Stomach (tissue), 9 donors: ENCODE measurements around the gene RIMS4. TPM values are rescaled to one million over a fixed set of nuclear protein-coding genes. Genes with fewer than 3 reads are reported as not detected.

Source experiments
- DNase-seq, 2 donors: peaks; one replicate each; pipeline versions ENCODE4 v3.0.0 to v3.0.0-alpha.2; 2013 to 2019
- H3K27ac ChIP-seq, 5 donors: fragments of 200-600 bp in 4 of 5; sonication (generic) in 4 of 5; one replicate each; pipeline ENCODE4 v1.5.1; 2013 to 2019; ENCODE audit warnings: mild to moderate bottlenecking in 1 of 5, moderate library complexity in 1 of 5
- H3K27me3 ChIP-seq, 3 donors: fragments of 200-600 bp; sonication (generic); one replicate each; pipeline ENCODE4 v1.5.1; 2017 to 2019; ENCODE audit warnings: mixed run types in 1 of 3
- H3K36me3 ChIP-seq, 4 donors: fragments of 200-600 bp; sonication (generic); 1 replicate in 3 of 4; 2 replicates in 1 of 4; pipeline ENCODE4 v1.5.1; 2016 to 2019
- H3K4me1 ChIP-seq, 4 donors: fragments of 200-600 bp; sonication (generic); one replicate each; pipeline ENCODE4 v1.5.1; 2016 to 2019
- H3K4me3 ChIP-seq, 4 donors: fragments of 200-600 bp; sonication (generic) in 3 of 4; one replicate each; pipeline ENCODE4 v1.5.1; 2016 to 2019; ENCODE audit warnings: mild to moderate bottlenecking in 1 of 4
- H3K9me3 ChIP-seq, 4 donors: fragments of 200-600 bp; sonication (generic); one replicate each; pipeline ENCODE4 v1.5.1; 2016 to 2019
- CTCF ChIP-seq, 7 experiments: fragments of 450-650 bp in 4 of 7; fragments of 200-600 bp in 3 of 7; sonication (generic) in 3 of 7; IDR thresholded peaks; one replicate each; pipeline ENCODE4 v1.5.1; 2016 to 2019; ENCODE audit warnings: antibody characterized with exemption in 7 of 7, control low read depth in 2 of 7, mild to moderate bottlenecking in 1 of 7
- EP300 ChIP-seq: sonication (generic); formaldehyde crosslinking; IDR thresholded peaks from one replicate; pipeline ENCODE4 v1.6.1; 2017; ENCODE audit warnings: antibody characterized with exemption
- POLR2A ChIP-seq, 4 donors: fragments of 450-650 bp; IDR thresholded peaks; one replicate each; pipeline ENCODE4 v1.6.1; 2016; ENCODE audit warnings: antibody characterized with exemption in 4 of 4, control low read depth in 2 of 4, mild to moderate bottlenecking in 1 of 4, moderate library complexity in 1 of 4
- POLR2AphosphoS5 ChIP-seq, 3 donors: sonication (generic); formaldehyde crosslinking; IDR thresholded peaks; one replicate each; pipeline ENCODE4 v1.6.1; 2016; ENCODE audit warnings: antibody characterized with exemption in 3 of 3
- WGBS, 5 donors: extraction: QIAGEN DNeasy Blood & Tissue Kit in 3 of 5; methylation state at CpG; one replicate each; pipeline versions ENCODE4 v1.1.5 to v1.1.7; 2013 to 2018; 5-methylcytosine and 5-hydroxymethylcytosine counted together
- intact Hi-C: fragments of 100-400 bp; cut with DNase I; formaldehyde crosslinking; loops from one replicate; pipeline ENCODE4 v1.15.1; 2023; ENCODE audit warnings: low total_unique reads
- polyA plus RNA-seq, 3 donors: library from polyadenylated mRNA; stranded (reverse); fragments of 200-250 nt; gene quantifications; one replicate each; pipeline ENCODE4 v1.2.3, GENCODE V29; 2013
- total RNA-seq, 5 donors: library from RNA; depleted of rRNA; stranded (reverse); fragments of >200 nt; gene quantifications; one replicate each; pipeline versions ENCODE4 v1.1.0 to v1.2.3, GENCODE V29; 2014 to 2016
- donor health status: healthy with polysubstance abuse.
- donor health status: Bipolar disorder and iron deficiency.
- donor health status: healthy.

RIMS4 gene
- total and polyA plus RNA-seq, 8 donors: 0.55 to 2.2 (median 1.5) TPM; not detected in 2

GRCh38 chr20:44848254-44849015 lies 38.1 kb upstream of the RIMS4 start:
- Histone ChIP-seq H3K4me3 (no peak overlapping the region), H3K9me3 (no peaks in the 10 kb centered on the region), H3K36me3 (no peaks in the 10 kb centered on the region), H3K4me1 (no peaks in the 10 kb centered on the region), H3K27me3 (peaks cover 0 to 15% (median 0%) of the 10 kb centered on the region in 3 donors), H3K27ac (no peak overlapping the region)
- intact Hi-C loops: no loop called here
- 57 to 72% (median 61%) methylated on average over 4 of the region's 4 CpGs for WGBS, 5 donors
- TF ChIP-seq POLR2A (IDR thresholded peaks at IDR 0.05) (no peak), CTCF (IDR thresholded peaks at IDR 0.05) (no peak)
- no peak for DNase-seq

- 73 to 82% (median 78%) methylated on average over 5 of the region's 5 CpGs for WGBS, 5 donors
- DNase-seq: no peak
- H3K4me1 ChIP-seq: no peaks in the 10 kb centered on the region
- H3K4me3 ChIP-seq: no peak overlapping the region
- intact Hi-C loops: no loop called here
- TF ChIP-seq EP300 (no peak), CTCF (IDR thresholded peaks at IDR 0.05) (no peak), POLR2A (IDR thresholded peaks at IDR 0.05) (no peak), POLR2AphosphoS5 (IDR thresholded peaks at IDR 0.05) (no peak)
- H3K9me3 ChIP-seq: no peaks in the 10 kb centered on the region
- no peaks in the 10 kb centered on the region for H3K36me3 ChIP-seq
- H3K27me3 ChIP-seq: peaks cover 0 to 32% (median 0%) of the 10 kb centered on the region in 3 donors
- H3K27ac ChIP-seq: no peak overlapping the region
These were observed 33.5 kb upstream of the RIMS4 start for GRCh38 chr20:44843876-44844275.

- intact Hi-C loops: no loop called here
- Histone ChIP-seq H3K36me3 (no peaks in the 10 kb centered on the region), H3K4me1 (no peaks in the 10 kb centered on the region), H3K9me3 (no peaks in the 10 kb centered on the region), H3K27me3 (peaks cover 0 to 42% (median 0%) of the 10 kb centered on the region in 3 donors), H3K27ac (no peak overlapping the region), H3K4me3 (no peak overlapping the region)
- DNase-seq: no peak
- no peak for TF ChIP-seq POLR2AphosphoS5 (IDR thresholded peaks at IDR 0.05)
- TF ChIP-seq EP300: no peak
- no peak for TF ChIP-seq POLR2A (IDR thresholded peaks at IDR 0.05)
- TF ChIP-seq CTCF (IDR thresholded peaks at IDR 0.05): no peak
- WGBS, 5 donors: 74 to 84% (median 79%) methylated on average over 6 of the region's 6 CpGs
These were observed 31.6 kb upstream of the RIMS4 start for GRCh38 chr20:44841955-44842354.

- Histone ChIP-seq H3K4me3 (no peak overlapping the region), H3K9me3 (no peaks in the 10 kb centered on the region), H3K27me3 (peaks cover 0 to 46% (median 0%) of the 10 kb centered on the region in 3 donors), H3K4me1 (no peaks in the 10 kb centered on the region), H3K36me3 (no peaks in the 10 kb centered on the region), H3K27ac (no peak overlapping the region)
- WGBS, 5 donors: 81 to 89% (median 86%) methylated on average over 5 of the region's 5 CpGs
- intact Hi-C loops: no loop called here
- DNase-seq: no peak
- TF ChIP-seq POLR2A (IDR thresholded peaks at IDR 0.05): no peak
These were observed 30.5 kb upstream of the RIMS4 start for GRCh38 chr20:44840826-44841225.

GRCh38 chr20:44839481-44839880 lies 29.1 kb upstream of the RIMS4 start:
- Histone ChIP-seq H3K36me3 (no peaks in the 10 kb centered on the region), H3K9me3 (no peaks in the 10 kb centered on the region), H3K27ac (no peak overlapping the region), H3K27me3 (peaks cover 0 to 45% (median 0%) of the 10 kb centered on the region in 3 donors), H3K4me1 (no peaks in the 10 kb centered on the region), H3K4me3 (no peak overlapping the region)
- WGBS, 5 donors: 76 to 90% (median 84%) methylated on average over 5 of the region's 5 CpGs
- TF ChIP-seq CTCF (IDR thresholded peaks at IDR 0.05) (no peak), POLR2AphosphoS5 (IDR thresholded peaks at IDR 0.05) (no peak), POLR2A (IDR thresholded peaks at IDR 0.05) (no peak), EP300 (no peak)
- intact Hi-C loops: no loop called here
- DNase-seq: no peak
